GM23338 (cell line): ENCODE measurements around the gene EFCAB13. TPM values are rescaled to one million over a fixed set of nuclear protein-coding genes. Genes with fewer than 3 reads are reported as not detected.
"Not testable (repeated sequence)": the region's sequence is repeated elsewhere in the genome, so short reads cannot be mapped to it uniquely, and the experiment has no call there.

ENCODE experiments used
- ATAC-seq: fragments of 200-7000 bp; cut with Tn5 transposase; 3 replicates; pipeline ENCODE4 v1.9.1; 2020
- DNase-seq: peaks from one replicate; pipeline ENCODE4 v3.0.0-alpha.2; 2015; ENCODE audit warnings: low spot score
- H2AFZ ChIP-seq: fragments of 200-600 bp; sonication (generic); 2 replicates; pipeline ENCODE4 v1.8.0; 2016; ENCODE audit warnings: antibody characterized with exemption, mild to moderate bottlenecking, moderate library complexity
- H3F3A ChIP-seq: fragments of 200-600 bp; sonication (generic); replicated peaks from 2 replicates; pipeline ENCODE4 v1.8.0; 2017; ENCODE audit warnings: antibody characterized with exemption, mixed run types, low read depth
- H3K27ac ChIP-seq: fragments of 200-600 bp; sonication (generic); 2 replicates; pipeline ENCODE4 v1.6.1; 2016; ENCODE audit warnings: low read depth
- H3K27me3 ChIP-seq: fragments of 200-600 bp; sonication (generic); 2 replicates; pipeline ENCODE4 v1.8.0; 2016; ENCODE audit warnings: mild to moderate bottlenecking, mixed run types, moderate library complexity; ENCODE audit not compliant: insufficient read depth
- H3K36me3 ChIP-seq: fragments of 200-600 bp; sonication (generic); 2 replicates; pipeline ENCODE4 v1.8.0; 2016; ENCODE audit warnings: mild to moderate bottlenecking; ENCODE audit not compliant: insufficient read depth
- H3K4me1 ChIP-seq: fragments of 200-600 bp; sonication (generic); 2 replicates; pipeline ENCODE4 v1.8.0; 2016; ENCODE audit warnings: mild to moderate bottlenecking, moderate library complexity; ENCODE audit not compliant: insufficient read depth
- H3K4me2 ChIP-seq: fragments of 200-600 bp; sonication (generic); 2 replicates; pipeline ENCODE4 v1.7.1; 2017; ENCODE audit warnings: mixed run types
- H3K4me3 ChIP-seq: fragments of 200-600 bp; sonication (generic); 2 replicates; pipeline ENCODE4 v1.6.1; 2016; ENCODE audit warnings: mixed run types
- H3K79me2 ChIP-seq: fragments of 200-600 bp; sonication (generic); replicated peaks from 2 replicates; pipeline ENCODE4 v1.8.0; 2017; ENCODE audit warnings: mild to moderate bottlenecking; ENCODE audit not compliant: insufficient read depth
- H3K9me2 ChIP-seq: fragments of 200-600 bp; sonication (generic); 2 replicates; pipeline ENCODE4 v1.8.0; 2017; ENCODE audit not compliant: insufficient read depth
- H4K20me1 ChIP-seq: fragments of 200-600 bp; sonication (generic); replicated peaks from 2 replicates; pipeline ENCODE4 v1.8.0; 2017; ENCODE audit warnings: mild to moderate bottlenecking; ENCODE audit not compliant: insufficient read depth
- H3K27ac Mint-ChIP-seq: 2 replicates; pipeline ENCODE4 v1.8.0; 2020; ENCODE audit warnings: inconsistent platforms, mild to moderate bottlenecking, moderate library complexity, mixed read lengths
- H3K27me3 Mint-ChIP-seq: 3 replicates; pipeline ENCODE4 v1.8.0; 2022; ENCODE audit warnings: low read depth, mild to moderate bottlenecking, moderate library complexity, mixed read lengths, inconsistent platforms; ENCODE audit not compliant: insufficient read depth, poor library complexity
- H3K36me3 Mint-ChIP-seq: 3 replicates; pipeline ENCODE4 v1.8.0; 2021; ENCODE audit warnings: low read depth, mild to moderate bottlenecking, inconsistent platforms, moderate library complexity, mixed read lengths
- H3K4me1 Mint-ChIP-seq: 3 replicates; pipeline ENCODE4 v1.8.0; 2020; ENCODE audit warnings: mild to moderate bottlenecking, inconsistent platforms, mixed read lengths
- H3K4me3 Mint-ChIP-seq: 3 replicates; pipeline ENCODE4 v1.8.0; 2021; ENCODE audit warnings: moderate library complexity, mild to moderate bottlenecking, inconsistent platforms, mixed read lengths
- H3K9me3 Mint-ChIP-seq: 3 replicates; pipeline ENCODE4 v1.8.0; 2020; ENCODE audit warnings: moderate library complexity, mild to moderate bottlenecking, inconsistent platforms, mixed read lengths
- CREB1 ChIP-seq: fragments of 250-450 bp; sonication (Bioruptor Pico); IDR thresholded peaks from 2 replicates; pipeline ENCODE4 v1.5.0; 2020; ENCODE audit warnings: low read depth, mild to moderate bottlenecking, moderate library complexity
- CTCF ChIP-seq, 2 experiments: fragments of 200-600 bp in 1 of 2; sonication (generic) in 1 of 2; conservative IDR thresholded peaks; 2 replicates each; pipeline versions ENCODE4 v1.5.1 to v1.6.1; 2016 to 2017; ENCODE audit warnings: antibody characterized with exemption in 2 of 2, low read depth in 2 of 2, mild to moderate bottlenecking in 2 of 2, moderate library complexity in 1 of 2
- ETS1 ChIP-seq: IDR thresholded peaks from 2 replicates; pipeline ENCODE4 v1.6.1; 2016; ENCODE audit warnings: antibody characterized with exemption
- EZH2 ChIP-seq: fragments of 200-600 bp; sonication (generic); IDR thresholded peaks from one replicate; pipeline ENCODE4 v1.8.0; 2017; ENCODE audit warnings: antibody characterized with exemption, mild to moderate bottlenecking, low read depth; ENCODE audit not compliant: unreplicated experiment
- EZH2phosphoT487 ChIP-seq: fragments of 200-600 bp; sonication (generic); IDR thresholded peaks from one replicate; pipeline ENCODE4 v1.8.1; 2018; ENCODE audit warnings: antibody characterized with exemption; ENCODE audit not compliant: unreplicated experiment
- JUNB ChIP-seq: IDR thresholded peaks from one replicate; pipeline ENCODE4 v1.6.1; 2016; ENCODE audit warnings: antibody characterized with exemption; ENCODE audit not compliant: unreplicated experiment
- POLR2AphosphoS5 ChIP-seq: IDR thresholded peaks from 2 replicates; pipeline ENCODE4 v1.6.1; 2016; ENCODE audit warnings: antibody characterized with exemption, low read depth
- STAT1 ChIP-seq: IDR thresholded peaks from one replicate; pipeline ENCODE4 v1.6.1; 2016; ENCODE audit warnings: antibody characterized with exemption; ENCODE audit not compliant: unreplicated experiment
- ZNF114 ChIP-seq: fragments of 250-450 bp; sonication (Bioruptor Pico); IDR thresholded peaks from 2 replicates; pipeline ENCODE4 v1.5.0; 2020; ENCODE audit warnings: mild to moderate bottlenecking, moderate library complexity
- ZNF331 ChIP-seq: fragments of 250-450 bp; sonication (Bioruptor Pico); IDR thresholded peaks from 2 replicates; pipeline ENCODE4 v1.5.0; 2020; ENCODE audit warnings: low read depth, mild to moderate bottlenecking, moderate library complexity
- polyA plus RNA-seq: library from polyadenylated mRNA; unstranded; fragments of >200 nt; fragmentation: Nextera tagmentation; extraction: Ambion mirVana; gene quantifications from 2 replicates; pipeline ENCODE4 v1.2.1, GENCODE V29; 2016
- total RNA-seq: library from RNA; depleted of rRNA; stranded (reverse); fragments of >200 nt; shearing (Covaris generic); gene quantifications from 2 replicates; pipeline ENCODE4 v1.2.3, GENCODE V29; 2014
- TF ChIP-seq, protein P1 (sequence below): IDR thresholded peaks from one replicate; pipeline ENCODE4 v1.6.1; 2018; ENCODE audit warnings: antibody characterized with exemption; ENCODE audit not compliant: unreplicated experiment

EFCAB13 gene
- total and polyA plus RNA-seq, 2 experiments from 2014 or later: 4.1 to 5.4 TPM

DNA sequence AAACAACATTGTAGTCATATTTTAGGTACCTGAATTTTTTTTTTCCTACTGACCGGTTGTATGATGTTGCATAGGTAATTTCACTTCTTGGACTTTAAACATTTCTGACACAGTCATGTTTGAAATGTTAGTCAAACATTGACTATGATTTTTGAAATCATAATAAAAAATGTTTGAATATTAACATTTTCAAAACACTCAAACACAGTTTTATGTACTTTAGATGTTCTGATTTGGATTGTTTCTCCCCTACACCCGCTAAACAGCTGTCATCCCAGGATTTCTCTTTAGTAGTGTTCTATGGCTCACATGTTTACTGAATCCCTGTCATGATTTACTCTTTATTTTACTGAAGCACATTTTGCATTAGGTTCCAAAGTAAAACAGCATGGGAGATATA, 104.2 kb downstream of the EFCAB13 start:
- no peak for ATAC-seq
- H3K27ac Mint-ChIP-seq: no peak overlapping the region
- DNase-seq: no peak

GRCh38 chr17:47432240-47432639, 108.5 kb downstream of the EFCAB13 start:
- not testable (repeated sequence) for H3K36me3 ChIP-seq, H3K4me1 ChIP-seq

More for the DNA sequence above, 104.2 kb downstream of the EFCAB13 start:
- no peaks in the 10 kb centered on the region; the same call in 2 of the 3 replicates for H3K9me3 Mint-ChIP-seq
- H3K4me2 ChIP-seq: no peak overlapping the region
- no peak overlapping the region for H2AFZ ChIP-seq
- no peaks in the 10 kb centered on the region for H3K36me3 ChIP-seq
- H3K27me3 ChIP-seq: peaks cover 29% of the 10 kb centered on the region
- no peaks in the 10 kb centered on the region for H3K4me1 ChIP-seq
- 0 out of 2 replicates have a peak, but pooled peaks cover 2% of the 10 kb centered on the region for H3F3A ChIP-seq
- H3K4me3 Mint-ChIP-seq: no peak overlapping the region
- no peak overlapping the region for H3K4me3 ChIP-seq
- no peak for TF ChIP-seq CREB1 (CRISPR knock-in tag)
- H3K36me3 Mint-ChIP-seq: no peaks in the 10 kb centered on the region; the same call in 2 of the 3 replicates
- no peaks in the 10 kb centered on the region for H3K79me2 ChIP-seq
- peaks cover 12% of the 10 kb centered on the region for H3K27me3 Mint-ChIP-seq
- H4K20me1 ChIP-seq: no peaks in the 10 kb centered on the region
- no peaks in the 10 kb centered on the region for H3K9me2 ChIP-seq
- no peaks in the 10 kb centered on the region; the same call in 2 of the 3 replicates for H3K4me1 Mint-ChIP-seq
- H3K27ac ChIP-seq: no peak overlapping the region

GRCh38 chr17:47465165-47465564, 141.4 kb downstream of the EFCAB13 start:
- H3K79me2 ChIP-seq: no peaks in the 10 kb centered on the region
- H3K27ac ChIP-seq: no peak overlapping the region
- no peak overlapping the region for H3K4me2 ChIP-seq
- Mint-ChIP-seq H3K4me1 (no peaks in the 10 kb centered on the region), H3K27me3 (no peaks in the 10 kb centered on the region), H3K36me3 (peaks cover 8% of the 10 kb centered on the region; the same call in 2 of the 3 replicates), H3K4me3 (no peak overlapping the region), H3K9me3 (no peaks in the 10 kb centered on the region; the same call in 2 of the 3 replicates), H3K27ac (no peak overlapping the region)
- no peak for ATAC-seq
- H3K9me2 ChIP-seq: no peaks in the 10 kb centered on the region
- H3K4me3 ChIP-seq: no peak overlapping the region
- no peak overlapping the region for H2AFZ ChIP-seq
- no peaks in the 10 kb centered on the region for H3K27me3 ChIP-seq
- H4K20me1 ChIP-seq: no peaks in the 10 kb centered on the region
- no peak for DNase-seq
- no peaks in the 10 kb centered on the region for H3F3A ChIP-seq
- H3K36me3 ChIP-seq: 0 out of 2 replicates have a peak, but pooled peaks cover 5% of the 10 kb centered on the region
- H3K4me1 ChIP-seq: no peaks in the 10 kb centered on the region
- TF ChIP-seq ZNF114 (CRISPR knock-in tag): no peak
- no peak for TF ChIP-seq EZH2phosphoT487
- TF ChIP-seq STAT1: no peak
- TF ChIP-seq JUNB: no peak
- TF ChIP-seq, protein P1, sequence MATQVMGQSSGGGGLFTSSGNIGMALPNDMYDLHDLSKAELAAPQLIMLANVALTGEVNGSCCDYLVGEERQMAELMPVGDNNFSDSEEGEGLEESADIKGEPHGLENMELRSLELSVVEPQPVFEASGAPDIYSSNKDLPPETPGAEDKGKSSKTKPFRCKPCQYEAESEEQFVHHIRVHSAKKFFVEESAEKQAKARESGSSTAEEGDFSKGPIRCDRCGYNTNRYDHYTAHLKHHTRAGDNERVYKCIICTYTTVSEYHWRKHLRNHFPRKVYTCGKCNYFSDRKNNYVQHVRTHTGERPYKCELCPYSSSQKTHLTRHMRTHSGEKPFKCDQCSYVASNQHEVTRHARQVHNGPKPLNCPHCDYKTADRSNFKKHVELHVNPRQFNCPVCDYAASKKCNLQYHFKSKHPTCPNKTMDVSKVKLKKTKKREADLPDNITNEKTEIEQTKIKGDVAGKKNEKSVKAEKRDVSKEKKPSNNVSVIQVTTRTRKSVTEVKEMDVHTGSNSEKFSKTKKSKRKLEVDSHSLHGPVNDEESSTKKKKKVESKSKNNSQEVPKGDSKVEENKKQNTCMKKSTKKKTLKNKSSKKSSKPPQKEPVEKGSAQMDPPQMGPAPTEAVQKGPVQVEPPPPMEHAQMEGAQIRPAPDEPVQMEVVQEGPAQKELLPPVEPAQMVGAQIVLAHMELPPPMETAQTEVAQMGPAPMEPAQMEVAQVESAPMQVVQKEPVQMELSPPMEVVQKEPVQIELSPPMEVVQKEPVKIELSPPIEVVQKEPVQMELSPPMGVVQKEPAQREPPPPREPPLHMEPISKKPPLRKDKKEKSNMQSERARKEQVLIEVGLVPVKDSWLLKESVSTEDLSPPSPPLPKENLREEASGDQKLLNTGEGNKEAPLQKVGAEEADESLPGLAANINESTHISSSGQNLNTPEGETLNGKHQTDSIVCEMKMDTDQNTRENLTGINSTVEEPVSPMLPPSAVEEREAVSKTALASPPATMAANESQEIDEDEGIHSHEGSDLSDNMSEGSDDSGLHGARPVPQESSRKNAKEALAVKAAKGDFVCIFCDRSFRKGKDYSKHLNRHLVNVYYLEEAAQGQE: no peak
- no peak for TF ChIP-seq ZNF331 (CRISPR knock-in tag)
- TF ChIP-seq POLR2AphosphoS5: no peak
- TF ChIP-seq EZH2: no peak
- TF ChIP-seq CTCF (conservative IDR thresholded peaks at IDR 0.05; ENCODE audit: low read depth in 2 of 2): no peak
- no peak for TF ChIP-seq ETS1

More at GRCh38 chr17:47432240-47432639, 108.5 kb downstream of the EFCAB13 start:
- not testable (repeated sequence) for H3K4me2 ChIP-seq, H3K79me2 ChIP-seq, H3K9me2 ChIP-seq, ATAC-seq, H2AFZ ChIP-seq, H3K4me3 ChIP-seq, H3K27ac ChIP-seq, H3K36me3 Mint-ChIP-seq, DNase-seq, H3K4me3 Mint-ChIP-seq, H3K27ac Mint-ChIP-seq, H3K4me1 Mint-ChIP-seq, H3K27me3 Mint-ChIP-seq, H3F3A ChIP-seq, H4K20me1 ChIP-seq, H3K27me3 ChIP-seq
- peaks cover 24% of the 10 kb centered on the region for H3K9me3 Mint-ChIP-seq
